ENCODE data around the gene ATG2A.

DNA sequence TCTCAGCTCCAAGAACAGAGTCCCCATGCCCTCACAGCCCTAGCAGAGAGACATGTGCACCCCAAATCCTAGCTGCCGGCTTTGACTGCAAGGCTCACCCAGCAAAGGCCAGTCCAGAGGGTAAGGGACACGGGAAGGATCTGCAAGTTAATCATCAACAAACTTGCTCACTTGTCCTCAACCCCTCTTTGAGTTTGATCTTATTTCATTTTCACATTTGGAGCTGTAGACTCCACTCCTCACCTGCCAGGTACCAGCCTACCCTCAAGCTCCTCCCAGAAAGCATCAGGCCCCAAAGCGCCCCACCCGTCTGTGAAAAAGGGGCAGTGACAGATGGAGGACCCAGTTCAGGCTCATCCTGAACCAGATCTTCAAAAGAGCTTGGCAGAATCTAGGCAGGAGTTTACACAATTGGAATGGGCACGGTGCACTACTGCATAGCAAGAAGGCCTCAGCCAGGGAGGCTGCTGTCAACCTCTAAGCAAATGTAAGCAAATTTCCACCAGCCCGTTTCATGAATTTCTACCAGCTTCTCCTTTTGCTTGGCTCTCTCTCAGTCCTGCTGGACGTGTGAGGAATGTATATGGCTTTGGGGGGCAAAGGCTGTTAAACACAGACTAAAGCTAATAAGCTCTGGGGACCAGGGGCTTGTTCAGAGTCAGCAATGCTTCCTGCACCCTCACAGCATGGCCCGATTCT lies 44.1 kb downstream of the ATG2A start:
- no peak for TF ChIP-seq EZH2 (IDR thresholded peaks at IDR 0.05; ENCODE audit: borderline replicate concordance, low read depth, low read length, poor library complexity, severe bottlenecking)
- TF ChIP-seq, protein P1, sequence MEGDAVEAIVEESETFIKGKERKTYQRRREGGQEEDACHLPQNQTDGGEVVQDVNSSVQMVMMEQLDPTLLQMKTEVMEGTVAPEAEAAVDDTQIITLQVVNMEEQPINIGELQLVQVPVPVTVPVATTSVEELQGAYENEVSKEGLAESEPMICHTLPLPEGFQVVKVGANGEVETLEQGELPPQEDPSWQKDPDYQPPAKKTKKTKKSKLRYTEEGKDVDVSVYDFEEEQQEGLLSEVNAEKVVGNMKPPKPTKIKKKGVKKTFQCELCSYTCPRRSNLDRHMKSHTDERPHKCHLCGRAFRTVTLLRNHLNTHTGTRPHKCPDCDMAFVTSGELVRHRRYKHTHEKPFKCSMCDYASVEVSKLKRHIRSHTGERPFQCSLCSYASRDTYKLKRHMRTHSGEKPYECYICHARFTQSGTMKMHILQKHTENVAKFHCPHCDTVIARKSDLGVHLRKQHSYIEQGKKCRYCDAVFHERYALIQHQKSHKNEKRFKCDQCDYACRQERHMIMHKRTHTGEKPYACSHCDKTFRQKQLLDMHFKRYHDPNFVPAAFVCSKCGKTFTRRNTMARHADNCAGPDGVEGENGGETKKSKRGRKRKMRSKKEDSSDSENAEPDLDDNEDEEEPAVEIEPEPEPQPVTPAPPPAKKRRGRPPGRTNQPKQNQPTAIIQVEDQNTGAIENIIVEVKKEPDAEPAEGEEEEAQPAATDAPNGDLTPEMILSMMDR (conservative IDR thresholded peaks at IDR 0.05; ENCODE audit: low read depth, low read length) = no peak

Data from A673 (cell line).